SK-N-SH (cell line): ENCODE data around the gene KIF19. TPM values are rescaled to one million over a fixed set of nuclear protein-coding genes. Genes with fewer than 3 reads are reported as not detected.

Source experiments
- CTCF ChIA-PET: fragments of 300-600, 350-600 bp; formaldehyde crosslinking; extraction: SDS; loops from one replicate; lab custom pipeline; 2021; lab: Yijun Ruan, JAX
- POLR2A ChIA-PET: fragments of 350-600 bp; sonication (Branson Sonifier 250); formaldehyde crosslinking; extraction: SDS; loops from one replicate; lab custom pipeline; 2020; ENCODE audit warnings: antibody characterized with exemption, inconsistent platforms; lab: Yijun Ruan, JAX
- DNase-seq: peaks from one replicate; pipeline ENCODE4 v3.0.0; 2012
- H2AFZ ChIP-seq: fragments of 200-600 bp; sonication (generic); 2 replicates; pipeline ENCODE4 v1.8.1; 2016; ENCODE audit warnings: antibody characterized with exemption, mild to moderate bottlenecking, low read depth
- H3F3A ChIP-seq: fragments of 200-600 bp; sonication (generic); replicated peaks from 2 replicates; pipeline ENCODE3; 2016; ENCODE audit warnings: antibody characterized with exemption, mild to moderate bottlenecking; ENCODE audit not compliant: insufficient read depth
- H3K27ac ChIP-seq, 2 experiments: fragments of 200-500 bp in 1 of 2; fragments of 200-600 bp in 1 of 2; sonication (Bioruptor generic) in 1 of 2; sonication (generic), shearing (Covaris generic) in 1 of 2; 2 replicates each; pipeline versions ENCODE4 v1.5.1 to v1.6.1; 2014 to 2016; ENCODE audit warnings: low read depth in 2 of 2, inconsistent platforms in 1 of 2, low read length in 1 of 2, mild to moderate bottlenecking in 1 of 2, mixed read lengths in 1 of 2
- H3K27me3 ChIP-seq: fragments of 200-600 bp; sonication (generic), shearing (Covaris generic); 2 replicates; pipeline ENCODE4 v1.6.1; 2016; ENCODE audit warnings: mixed run types; ENCODE audit not compliant: insufficient read depth
- H3K36me3 ChIP-seq, 2 experiments: fragments of 200-500 bp in 1 of 2; fragments of 200-600 bp in 1 of 2; sonication (Bioruptor generic) in 1 of 2; sonication (generic) in 1 of 2; replicated peaks in 1 of 2; 2 replicates each; pipeline versions ENCODE3 to v1.5.1; 2014 to 2016; ENCODE audit warnings: low read length in 1 of 2, mild to moderate bottlenecking in 1 of 2; ENCODE audit not compliant: insufficient read depth in 2 of 2, control insufficient read depth in 1 of 2
- H3K4me1 ChIP-seq, 2 experiments: fragments of 200-500 bp in 1 of 2; fragments of 200-600 bp in 1 of 2; sonication (Bioruptor generic) in 1 of 2; sonication (generic), shearing (Covaris generic) in 1 of 2; 2 replicates each; pipeline versions ENCODE4 v1.5.1 to v1.6.1; 2014 to 2016; ENCODE audit warnings: low read depth in 1 of 2, low read length in 1 of 2, mixed run types in 1 of 2; ENCODE audit not compliant: insufficient read depth in 2 of 2, control insufficient read depth in 1 of 2
- H3K4me2 ChIP-seq: fragments of 200-600 bp; sonication (generic), shearing (Covaris generic); 2 replicates; pipeline ENCODE4 v1.6.1; 2017; ENCODE audit warnings: mixed run types
- H3K4me3 ChIP-seq, 2 experiments: fragments of 200-500 bp in 1 of 2; fragments of 200-600 bp in 1 of 2; sonication (Bioruptor generic) in 1 of 2; sonication (generic), shearing (Covaris generic) in 1 of 2; 2 replicates each; pipeline versions ENCODE4 v1.5.1 to v1.8.1; 2014 to 2016; ENCODE audit warnings: low read depth in 2 of 2, inconsistent platforms in 1 of 2, low read length in 1 of 2, mild to moderate bottlenecking in 1 of 2, mixed read lengths in 1 of 2, moderate library complexity in 1 of 2
- H3K79me2 ChIP-seq: fragments of 200-600 bp; sonication (generic); 2 replicates; pipeline ENCODE4 v1.8.1; 2017; ENCODE audit warnings: mild to moderate bottlenecking; ENCODE audit not compliant: insufficient read depth
- H3K9ac ChIP-seq: fragments of 200-600 bp; sonication (generic); 2 replicates; pipeline ENCODE4 v1.6.1; 2017; ENCODE audit warnings: mixed run types
- H3K9me2 ChIP-seq: fragments of 200-600 bp; sonication (generic); 2 replicates; pipeline ENCODE4 v1.6.1; 2017; ENCODE audit warnings: mixed run types
- H3K9me3 ChIP-seq: fragments of 200-600 bp; sonication (generic); 2 replicates; pipeline ENCODE4 v1.6.1; 2017; ENCODE audit warnings: mixed run types, mild to moderate bottlenecking, moderate library complexity
- H4K20me1 ChIP-seq: fragments of 200-600 bp; sonication (generic); 2 replicates; pipeline ENCODE4 v1.6.1; 2017; ENCODE audit warnings: mild to moderate bottlenecking, mixed run types; ENCODE audit not compliant: insufficient read depth
- CHD2 ChIP-seq: fragments of 150-350 bp; IDR thresholded peaks from 2 replicates; pipeline ENCODE4 v1.6.1; 2018; ENCODE audit warnings: low read length; ENCODE audit not compliant: partially characterized antibody
- ELF1 ChIP-seq: IDR thresholded peaks from 2 replicates; pipeline ENCODE4 v1.4.0; 2012
- EP300 ChIP-seq, 2 experiments: IDR thresholded peaks; 2 replicates each; pipeline versions ENCODE4 v1.4.0 to v1.6.1; 2012; ENCODE audit warnings: borderline replicate concordance in 1 of 2, low read depth in 1 of 2, low read length in 1 of 2
- EZH2phosphoT487 ChIP-seq: fragments of 200-600 bp; sonication (generic); IDR thresholded peaks from 2 replicates; pipeline ENCODE4 v1.6.1; 2017; ENCODE audit warnings: low read depth, mixed run types, mild to moderate bottlenecking, antibody characterized with exemption, moderate library complexity, borderline replicate concordance
- FOXM1 ChIP-seq: IDR thresholded peaks from 2 replicates; pipeline ENCODE4 v1.4.0; 2012; ENCODE audit warnings: low read depth, mild to moderate bottlenecking
- GABPA ChIP-seq: IDR thresholded peaks from 2 replicates; pipeline ENCODE4 v1.4.0; 2012; ENCODE audit warnings: low read depth, mild to moderate bottlenecking
- GATA2 ChIP-seq: sonication (generic); formaldehyde crosslinking; IDR thresholded peaks from 2 replicates; pipeline ENCODE4 v1.5.0; 2020; ENCODE audit warnings: mild to moderate bottlenecking, missing genetic modification reagents
- NFIC ChIP-seq: IDR thresholded peaks from 2 replicates; pipeline ENCODE4 v1.4.0; 2012; ENCODE audit warnings: borderline replicate concordance
- RAD21 ChIP-seq: IDR thresholded peaks from 2 replicates; pipeline ENCODE4 v1.6.1; 2012; ENCODE audit warnings: mild to moderate bottlenecking, low read length
- RCOR1 ChIP-seq: fragments of 150-350 bp; IDR thresholded peaks from 2 replicates; pipeline ENCODE4 v1.6.1; 2017; ENCODE audit warnings: antibody characterized with exemption, low read length
- RFX5 ChIP-seq: IDR thresholded peaks from 2 replicates; pipeline ENCODE4 v1.6.1; 2012; ENCODE audit warnings: mild to moderate bottlenecking, improper control_type of control experiment, low read length
- RXRA ChIP-seq: IDR thresholded peaks from 2 replicates; pipeline ENCODE4 v1.4.0; 2012; ENCODE audit warnings: low read depth, mild to moderate bottlenecking, borderline replicate concordance
- TAF1 ChIP-seq: IDR thresholded peaks from 2 replicates; pipeline ENCODE4 v1.6.1; 2012; ENCODE audit warnings: low read depth, mild to moderate bottlenecking, low read length, moderate library complexity, borderline replicate concordance
- TCF12 ChIP-seq: IDR thresholded peaks from 2 replicates; pipeline ENCODE4 v1.4.0; 2012
- WGBS: methylation state at CpG from one replicate; pipeline ENCODE4 v1.1.6; 2017; ENCODE audit warnings: low lambda C conversion rate; 5-methylcytosine and 5-hydroxymethylcytosine counted together
- polyA plus RNA-seq, 3 experiments: library from polyadenylated mRNA; depleted of rRNA; stranded (reverse); fragments of >200 nt; gene quantifications; 2 replicates each; pipeline ENCODE4 v1.2.3, GENCODE V29; 2012
- TF ChIP-seq, protein P1 (sequence below): IDR thresholded peaks from 2 replicates; pipeline ENCODE4 v1.4.0; 2012; ENCODE audit warnings: low read depth, borderline replicate concordance
- TF ChIP-seq, protein P2 (sequence below): IDR thresholded peaks from 2 replicates; pipeline ENCODE4 v1.4.0; 2012; ENCODE audit warnings: low read depth
- TF ChIP-seq, protein P3 (sequence below): IDR thresholded peaks from 2 replicates; pipeline ENCODE4 v1.4.0; 2012; ENCODE audit warnings: low read depth, borderline replicate concordance
- TF ChIP-seq, protein P4 (sequence below): IDR thresholded peaks from 2 replicates; pipeline ENCODE4; 2012

Gene KIF19
- polyA plus RNA-seq, 1 of the 3 experiments (the other 2 are of a cell fraction) = not detected

DNA sequence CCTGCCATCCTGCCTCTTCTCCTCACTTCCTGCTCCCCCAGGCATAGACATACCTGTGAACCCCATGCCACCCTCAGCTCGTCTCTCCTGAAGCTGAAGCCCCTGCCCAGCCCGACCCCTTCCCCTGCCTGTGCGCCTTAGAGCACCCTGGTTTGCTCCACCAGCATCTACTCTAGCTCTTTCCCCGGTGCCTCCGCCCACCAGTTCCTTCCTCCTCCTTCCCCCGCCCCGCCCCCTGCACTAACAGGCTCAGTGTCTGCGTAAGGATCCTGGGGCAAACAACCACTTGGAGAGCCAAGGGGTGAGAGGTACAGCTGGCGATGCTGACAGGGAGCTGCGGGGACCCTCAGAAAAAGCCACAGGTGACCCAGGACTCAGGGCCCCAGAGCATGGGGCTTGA, 43.2 kb downstream of the KIF19 start:
- Histone ChIP-seq H3K27me3 (no peaks in the 10 kb centered on the region), H3F3A (no peaks in the 10 kb centered on the region), H3K27ac (no peak overlapping the region), H3K4me2 (no peak overlapping the region), H3K79me2 (no peaks in the 10 kb centered on the region), H2AFZ (no peak overlapping the region), H3K9ac (no peak overlapping the region), H3K9me3 (no peaks in the 10 kb centered on the region), H3K36me3 (no peaks in the 10 kb centered on the region), H3K4me1 (peaks cover 0 to 5% of the 10 kb centered on the region in 2 experiments; a peak in 1 of 4 replicates), H3K9me2 (no peaks in the 10 kb centered on the region), H4K20me1 (no peaks in the 10 kb centered on the region), H3K4me3 (no peak overlapping the region)
- no peak for DNase-seq
- CTCF ChIA-PET = interaction anchor here (0.9 to 13.1 kb wide), 31 partner anchors 9 to 303 kb away, joined by 3 to 194 read pairs (median 19); partner anchors contain the start of genes CD300LB, CD300LD and TTYH2
- POLR2A ChIA-PET = no interaction called here
- WGBS = 54% methylated on average over 10 of the region's 10 CpGs
- TF ChIP-seq, protein P1, sequence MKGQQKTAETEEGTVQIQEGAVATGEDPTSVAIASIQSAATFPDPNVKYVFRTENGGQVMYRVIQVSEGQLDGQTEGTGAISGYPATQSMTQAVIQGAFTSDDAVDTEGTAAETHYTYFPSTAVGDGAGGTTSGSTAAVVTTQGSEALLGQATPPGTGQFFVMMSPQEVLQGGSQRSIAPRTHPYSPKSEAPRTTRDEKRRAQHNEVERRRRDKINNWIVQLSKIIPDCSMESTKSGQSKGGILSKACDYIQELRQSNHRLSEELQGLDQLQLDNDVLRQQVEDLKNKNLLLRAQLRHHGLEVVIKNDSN = no peak

DNA sequence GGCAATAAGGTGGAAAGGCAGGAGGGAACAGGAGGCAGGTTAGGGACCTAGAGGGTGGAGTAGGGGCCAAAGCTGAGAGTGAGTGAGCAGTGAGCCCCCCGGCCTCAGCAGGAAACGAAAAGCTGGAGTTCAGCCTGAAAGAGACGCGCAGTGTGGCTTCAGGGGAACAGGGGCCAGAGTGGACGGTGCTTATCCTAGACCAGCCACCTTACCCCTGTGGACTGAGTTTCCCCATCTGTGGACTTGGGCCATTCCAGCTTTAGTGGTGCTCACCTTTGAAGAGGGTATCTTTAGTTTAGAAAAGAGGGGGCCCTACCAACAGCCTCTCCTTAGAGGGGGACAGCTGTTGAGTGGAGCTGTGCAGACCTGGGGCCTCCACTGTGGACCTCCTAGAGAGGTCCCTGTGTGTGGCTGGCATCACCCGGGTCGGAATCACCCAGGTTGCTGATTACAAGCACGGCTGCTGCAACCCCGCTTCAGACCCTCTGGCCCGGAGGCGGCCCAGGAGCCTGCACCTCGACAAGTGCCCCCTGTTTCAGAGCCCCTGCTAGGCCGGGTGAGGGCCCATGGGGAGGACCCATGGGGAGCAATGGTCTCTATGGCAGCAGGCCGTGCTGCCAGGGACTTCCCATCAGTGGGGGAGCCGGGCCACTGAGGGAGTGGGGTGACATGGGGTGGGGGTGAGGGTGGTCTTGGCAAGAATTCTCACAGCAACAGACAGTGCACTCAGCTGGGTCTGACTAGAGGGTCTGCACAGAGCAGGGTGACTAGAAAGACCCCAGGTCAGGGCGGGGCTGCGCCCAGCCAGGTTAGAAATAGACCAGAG, 43.9 kb downstream of the KIF19 start:
- no peaks in the 10 kb centered on the region for H4K20me1 ChIP-seq
- no peaks in the 10 kb centered on the region for H3K9me2 ChIP-seq
- TF ChIP-seq NFIC (no peak), ELF1 (no peak), TAF1 (no peak), CHD2 (no peak), GATA2 (CRISPR knock-in tag) (no peak), FOXM1 (no peak), RCOR1 (no peak), RXRA (no peak), EP300 (IDR thresholded peaks at IDR 0.05; ENCODE audit: borderline replicate concordance in 1 of 2, low read depth in 1 of 2, low read length in 1 of 2) (no peak), TCF12 (no peak), RAD21 (no peak), GABPA (no peak), EZH2phosphoT487 (no peak), RFX5 (no peak)
- TF ChIP-seq, protein P2, sequence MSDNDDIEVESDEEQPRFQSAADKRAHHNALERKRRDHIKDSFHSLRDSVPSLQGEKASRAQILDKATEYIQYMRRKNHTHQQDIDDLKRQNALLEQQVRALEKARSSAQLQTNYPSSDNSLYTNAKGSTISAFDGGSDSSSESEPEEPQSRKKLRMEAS = no peak
- TF ChIP-seq, protein P1 = no peak
- TF ChIP-seq, protein P3, sequence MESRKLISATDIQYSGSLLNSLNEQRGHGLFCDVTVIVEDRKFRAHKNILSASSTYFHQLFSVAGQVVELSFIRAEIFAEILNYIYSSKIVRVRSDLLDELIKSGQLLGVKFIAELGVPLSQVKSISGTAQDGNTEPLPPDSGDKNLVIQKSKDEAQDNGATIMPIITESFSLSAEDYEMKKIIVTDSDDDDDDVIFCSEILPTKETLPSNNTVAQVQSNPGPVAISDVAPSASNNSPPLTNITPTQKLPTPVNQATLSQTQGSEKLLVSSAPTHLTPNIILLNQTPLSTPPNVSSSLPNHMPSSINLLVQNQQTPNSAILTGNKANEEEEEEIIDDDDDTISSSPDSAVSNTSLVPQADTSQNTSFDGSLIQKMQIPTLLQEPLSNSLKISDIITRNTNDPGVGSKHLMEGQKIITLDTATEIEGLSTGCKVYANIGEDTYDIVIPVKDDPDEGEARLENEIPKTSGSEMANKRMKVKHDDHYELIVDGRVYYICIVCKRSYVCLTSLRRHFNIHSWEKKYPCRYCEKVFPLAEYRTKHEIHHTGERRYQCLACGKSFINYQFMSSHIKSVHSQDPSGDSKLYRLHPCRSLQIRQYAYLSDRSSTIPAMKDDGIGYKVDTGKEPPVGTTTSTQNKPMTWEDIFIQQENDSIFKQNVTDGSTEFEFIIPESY = no peak
- TF ChIP-seq, protein P4, sequence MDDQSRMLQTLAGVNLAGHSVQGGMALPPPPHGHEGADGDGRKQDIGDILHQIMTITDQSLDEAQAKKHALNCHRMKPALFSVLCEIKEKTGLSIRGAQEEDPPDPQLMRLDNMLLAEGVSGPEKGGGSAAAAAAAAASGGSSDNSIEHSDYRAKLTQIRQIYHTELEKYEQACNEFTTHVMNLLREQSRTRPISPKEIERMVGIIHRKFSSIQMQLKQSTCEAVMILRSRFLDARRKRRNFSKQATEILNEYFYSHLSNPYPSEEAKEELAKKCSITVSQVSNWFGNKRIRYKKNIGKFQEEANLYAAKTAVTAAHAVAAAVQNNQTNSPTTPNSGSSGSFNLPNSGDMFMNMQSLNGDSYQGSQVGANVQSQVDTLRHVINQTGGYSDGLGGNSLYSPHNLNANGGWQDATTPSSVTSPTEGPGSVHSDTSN = no peak
- H3K36me3 ChIP-seq = no peaks in the 10 kb centered on the region
- no peaks in the 10 kb centered on the region for H3K9me3 ChIP-seq
- H3K27ac ChIP-seq = no peak overlapping the region
- H3K4me1 ChIP-seq = peaks cover 0 to 5% of the 10 kb centered on the region in 2 experiments; a peak in 1 of 4 replicates
- no peaks in the 10 kb centered on the region for H3K79me2 ChIP-seq
- DNase-seq = no peak
- H3K27me3 ChIP-seq = no peaks in the 10 kb centered on the region
- no peaks in the 10 kb centered on the region for H3F3A ChIP-seq
- CTCF ChIA-PET = interaction anchor here (1.0 to 13.1 kb wide), 17 partner anchors 10 to 234 kb away, joined by 3 to 194 read pairs (median 20); partner anchors contain the start of genes CD300LB and TTYH2
- no peak overlapping the region for H3K4me2 ChIP-seq
- H2AFZ ChIP-seq = no peak overlapping the region
- no peak overlapping the region for H3K9ac ChIP-seq
- 55% methylated on average over 14 of the region's 17 CpGs for WGBS
- no peak overlapping the region for H3K4me3 ChIP-seq
- POLR2A ChIA-PET = no interaction called here
